CD14-positive monocyte (primary cell): ENCODE results near the gene ATP6V0A4. TPM values are rescaled to one million over a fixed set of nuclear protein-coding genes. Genes with fewer than 3 reads are reported as not detected.

Source experiments
- DNase-seq, 3 donors: peaks; one replicate each; pipeline ENCODE4 v3.0.0-alpha.2; 2011 to 2022
- H2AFZ ChIP-seq: 2 replicates; pipeline ENCODE4 v1.6.0; 2012; ENCODE audit warnings: mild to moderate bottlenecking, low read depth, low read length, inconsistent platforms; ENCODE audit not compliant: insufficient read depth, poor library complexity, severe bottlenecking
- H3K27ac ChIP-seq, 2 donors: 1 replicate in 1 of 2; 2 replicates in 1 of 2; pipeline ENCODE4 v1.5.1; 2012 to 2013; ENCODE audit warnings: low read length in 2 of 2, control low read depth in 1 of 2, inconsistent platforms in 1 of 2, low read depth in 1 of 2, mild to moderate bottlenecking in 1 of 2
- H3K27me3 ChIP-seq, 2 donors: one replicate each; pipeline versions ENCODE4 v1.6.0 to v1.6.1; 2011 to 2013; ENCODE audit warnings: low read length in 2 of 2; ENCODE audit not compliant: control insufficient read depth in 2 of 2, insufficient read depth in 2 of 2
- H3K36me3 ChIP-seq, 2 donors: replicated peaks in 1 of 2; 1 replicate in 1 of 2; 2 replicates in 1 of 2; pipeline versions ENCODE4 v1.5.1 to v1.6.1; 2012 to 2013; ENCODE audit warnings: low read length in 2 of 2, control low read depth in 1 of 2, inconsistent platforms in 1 of 2, mild to moderate bottlenecking in 1 of 2; ENCODE audit not compliant: insufficient read depth in 2 of 2, control insufficient read depth in 1 of 2
- H3K4me1 ChIP-seq, 2 donors: 1 replicate in 1 of 2; 2 replicates in 1 of 2; pipeline versions ENCODE4 v1.5.1 to v1.6.1; 2012 to 2013; ENCODE audit warnings: low read length in 2 of 2, control low read depth in 1 of 2, inconsistent platforms in 1 of 2, mild to moderate bottlenecking in 1 of 2, moderate library complexity in 1 of 2; ENCODE audit not compliant: insufficient read depth in 2 of 2, control insufficient read depth in 1 of 2
- H3K4me2 ChIP-seq: replicated peaks from 2 replicates; pipeline ENCODE3; 2012; ENCODE audit warnings: low read length, moderate library complexity, mild to moderate bottlenecking; ENCODE audit not compliant: poor library complexity, severe bottlenecking; ENCODE audit errors: extremely low read depth
- H3K4me3 ChIP-seq, 3 experiments: fragments of 200-600 bp in 1 of 3; sonication (generic) in 1 of 3; replicated peaks in 1 of 3; 1 replicate in 2 of 3; 2 replicates in 1 of 3; pipeline ENCODE4 v1.5.1; 2011 to 2013; ENCODE audit warnings: low read length in 3 of 3, mild to moderate bottlenecking in 3 of 3, control low read depth in 2 of 3, low read depth in 2 of 3, inconsistent platforms in 1 of 3, moderate library complexity in 1 of 3
- H3K79me2 ChIP-seq: 2 replicates; pipeline ENCODE4 v1.6.0; 2012; ENCODE audit warnings: mild to moderate bottlenecking, control low read depth, inconsistent platforms, low read length, moderate library complexity; ENCODE audit not compliant: insufficient read depth
- H3K9ac ChIP-seq: 2 replicates; pipeline ENCODE4 v1.6.0; 2017; ENCODE audit warnings: low read length, mild to moderate bottlenecking; ENCODE audit not compliant: insufficient read depth, poor library complexity, severe bottlenecking
- H3K9me3 ChIP-seq, 2 donors: replicated peaks in 1 of 2; 1 replicate in 1 of 2; 2 replicates in 1 of 2; pipeline versions ENCODE4 v1.5.1 to v1.6.1; 2012 to 2013; ENCODE audit warnings: low read length in 2 of 2, control low read depth in 1 of 2; ENCODE audit not compliant: control insufficient read depth in 1 of 2, insufficient read depth in 1 of 2
- H4K20me1 ChIP-seq: 2 replicates; pipeline ENCODE4 v1.6.0; 2012; ENCODE audit warnings: mild to moderate bottlenecking, low read length, control low read depth, moderate library complexity; ENCODE audit not compliant: insufficient read depth
- H3K27ac Mint-ChIP-seq, 7 donors: one replicate each; pipeline ENCODE4 v1.8.0; 2020; ENCODE audit warnings: mild to moderate bottlenecking in 7 of 7, mixed read lengths in 7 of 7, moderate library complexity in 6 of 7, inconsistent platforms in 2 of 7
- H3K27me3 Mint-ChIP-seq, 3 donors: one replicate each; pipeline ENCODE4 v1.8.0; 2021 to 2022; ENCODE audit warnings: low read depth in 3 of 3, mild to moderate bottlenecking in 3 of 3, mixed read lengths in 3 of 3, moderate library complexity in 3 of 3, inconsistent platforms in 1 of 3
- H3K36me3 Mint-ChIP-seq, 2 donors: one replicate each; pipeline ENCODE4 v1.8.0; 2020; ENCODE audit warnings: mixed read lengths in 2 of 2, inconsistent platforms in 1 of 2, mild to moderate bottlenecking in 1 of 2
- H3K4me1 Mint-ChIP-seq: one replicate; pipeline ENCODE4 v1.8.0; 2020; ENCODE audit warnings: mild to moderate bottlenecking, mixed read lengths
- H3K4me3 Mint-ChIP-seq, 2 donors: one replicate each; pipeline ENCODE4 v1.8.0; 2020; ENCODE audit warnings: mild to moderate bottlenecking in 2 of 2, mixed read lengths in 2 of 2, moderate library complexity in 1 of 2
- H3K9me3 Mint-ChIP-seq, 7 donors: one replicate each; pipeline ENCODE4 v1.8.0; 2020 to 2022; ENCODE audit warnings: mixed read lengths in 7 of 7, mild to moderate bottlenecking in 6 of 7, moderate library complexity in 6 of 7, inconsistent platforms in 2 of 7
- CTCF ChIP-seq: fragments of 200-600 bp; IDR thresholded peaks from one replicate; pipeline ENCODE4 v1.8.0; 2022; ENCODE audit warnings: antibody characterized with exemption, mild to moderate bottlenecking
- WGBS: methylation state at CpG from one replicate; pipeline ENCODE4 v1.1.5; 2013; ENCODE audit warnings: missing lambda C conversion rate; ENCODE audit not compliant: insufficient coverage; 5-methylcytosine and 5-hydroxymethylcytosine counted together
- intact Hi-C, 2 donors: fragments of 100-400 bp; cut with micrococcal nuclease; formaldehyde crosslinking; loops; one replicate each; pipeline versions ENCODE4 v1.15.0 to v1.15.1; 2023
- polyA plus RNA-seq, 3 donors: library from polyadenylated mRNA; depleted of rRNA in 1 of 3; unstranded in 2 of 3; stranded (reverse) in 1 of 3; fragments of 300-500 nt in 2 of 3; fragments of >200 nt in 1 of 3; fragmentation: Illumina TruSeq in 2 of 3; gene quantifications; 1 replicate in 2 of 3; 2 replicates in 1 of 3; pipeline ENCODE4 v1.2.3, GENCODE V29; 2012 to 2021

The ATP6V0A4 gene
- polyA plus RNA-seq, 3 donors = not detected

- Mint-ChIP-seq H3K4me1 (peaks cover 10% of the 10 kb centered on the region), H3K36me3 (no peaks in the 10 kb centered on the region), H3K4me3 (no peak overlapping the region), H3K27me3 (peaks cover 5 to 22% (median 6%) of the 10 kb centered on the region in 3 donors), H3K9me3 (peaks cover 0 to 6% (median 5%) of the 10 kb centered on the region in 7 donors), H3K27ac (no peak overlapping the region)
- Histone ChIP-seq H3K4me2 (no peak overlapping the region), H4K20me1 (no peaks in the 10 kb centered on the region), H3K9ac (no peak overlapping the region), H3K9me3 (peaks cover 0 to 5% of the 10 kb centered on the region in 2 donors), H3K27ac (no peak overlapping the region), H3K4me3 (no peak overlapping the region), H2AFZ (no peak overlapping the region), H3K27me3 (no peaks in the 10 kb centered on the region), H3K36me3 (no peaks in the 10 kb centered on the region), H3K79me2 (no peaks in the 10 kb centered on the region), H3K4me1 (peaks cover 4 to 6% of the 10 kb centered on the region in 2 donors)
- no peak for DNase-seq
- no peak for TF ChIP-seq CTCF
- WGBS = 100% methylated on average over 2 of the region's 3 CpGs
- intact Hi-C loops = no loop called here
Measured at GRCh38 chr7:138668946-138669345, 129.1 kb downstream of the ATP6V0A4 start.

- Histone ChIP-seq H2AFZ (no peak overlapping the region), H3K27ac (no peak overlapping the region), H3K9ac (no peak overlapping the region), H3K9me3 (peaks cover 0 to 5% of the 10 kb centered on the region in 2 donors), H3K36me3 (no peaks in the 10 kb centered on the region), H3K4me2 (no peak overlapping the region), H4K20me1 (no peaks in the 10 kb centered on the region), H3K4me3 (no peak overlapping the region), H3K79me2 (no peaks in the 10 kb centered on the region), H3K4me1 (peaks cover 4 to 7% of the 10 kb centered on the region in 2 donors), H3K27me3 (no peaks in the 10 kb centered on the region)
- intact Hi-C loops = no loop called here
- WGBS = 100% methylated on average over 1 of the region's 2 CpGs
- TF ChIP-seq CTCF = no peak
- no peak for DNase-seq
- peaks cover 5 to 26% (median 9%) of the 10 kb centered on the region in 3 donors for H3K27me3 Mint-ChIP-seq
- no peak overlapping the region for H3K4me3 Mint-ChIP-seq
- H3K9me3 Mint-ChIP-seq = peaks cover 0 to 6% (median 5%) of the 10 kb centered on the region in 7 donors
- H3K4me1 Mint-ChIP-seq = peaks cover 15% of the 10 kb centered on the region
- no peak overlapping the region for H3K27ac Mint-ChIP-seq
- H3K36me3 Mint-ChIP-seq = no peaks in the 10 kb centered on the region
Measured at GRCh38 chr7:138668229-138668596, 129.8 kb downstream of the ATP6V0A4 start.
